Gastroesophageal sphincter (tissue), 3 donors: ENCODE results near the gene FBH1.

ENCODE experiments used
- POLR2A ChIP-seq, 2 donors: fragments of 450-650 bp; IDR thresholded peaks; one replicate each; pipeline ENCODE4 v1.6.1; 2017; ENCODE audit warnings: antibody characterized with exemption in 2 of 2, mild to moderate bottlenecking in 2 of 2, moderate library complexity in 1 of 2
- TF ChIP-seq, protein P1 (sequence below), 4 experiments: fragments of 200-600 bp in 2 of 4; fragments of 450-650 bp in 2 of 4; sonication (generic) in 1 of 4; IDR thresholded peaks; one replicate each; pipeline ENCODE4 v1.5.1; 2017 to 2019; ENCODE audit warnings: antibody characterized with exemption in 4 of 4, mild to moderate bottlenecking in 2 of 4, moderate library complexity in 2 of 4

GRCh38 chr10:5960070-5960972, 70.3 kb downstream of the FBH1 start:
- no peak for TF ChIP-seq POLR2A (IDR thresholded peaks at IDR 0.05)
- TF ChIP-seq, protein P1, sequence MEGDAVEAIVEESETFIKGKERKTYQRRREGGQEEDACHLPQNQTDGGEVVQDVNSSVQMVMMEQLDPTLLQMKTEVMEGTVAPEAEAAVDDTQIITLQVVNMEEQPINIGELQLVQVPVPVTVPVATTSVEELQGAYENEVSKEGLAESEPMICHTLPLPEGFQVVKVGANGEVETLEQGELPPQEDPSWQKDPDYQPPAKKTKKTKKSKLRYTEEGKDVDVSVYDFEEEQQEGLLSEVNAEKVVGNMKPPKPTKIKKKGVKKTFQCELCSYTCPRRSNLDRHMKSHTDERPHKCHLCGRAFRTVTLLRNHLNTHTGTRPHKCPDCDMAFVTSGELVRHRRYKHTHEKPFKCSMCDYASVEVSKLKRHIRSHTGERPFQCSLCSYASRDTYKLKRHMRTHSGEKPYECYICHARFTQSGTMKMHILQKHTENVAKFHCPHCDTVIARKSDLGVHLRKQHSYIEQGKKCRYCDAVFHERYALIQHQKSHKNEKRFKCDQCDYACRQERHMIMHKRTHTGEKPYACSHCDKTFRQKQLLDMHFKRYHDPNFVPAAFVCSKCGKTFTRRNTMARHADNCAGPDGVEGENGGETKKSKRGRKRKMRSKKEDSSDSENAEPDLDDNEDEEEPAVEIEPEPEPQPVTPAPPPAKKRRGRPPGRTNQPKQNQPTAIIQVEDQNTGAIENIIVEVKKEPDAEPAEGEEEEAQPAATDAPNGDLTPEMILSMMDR (IDR thresholded peaks at IDR 0.05) = no peak
